Left lung (tissue), 10 donors: ENCODE data around the gene NUDT2. TPM values are rescaled to one million over a fixed set of nuclear protein-coding genes. Genes with fewer than 3 reads are reported as not detected.
"Not testable (repeated sequence)": the region's sequence is repeated elsewhere in the genome, so short reads cannot be mapped to it uniquely, and the experiment has no call there.

Source experiments
- ATAC-seq: fragments of 200-7000 bp; cut with Tn5 transposase; one replicate; pipeline ENCODE4 v1.9.1; 2020; ENCODE audit warnings: moderate library complexity
- DNase-seq, 4 donors: peaks; one replicate each; pipeline ENCODE4 v3.0.0-alpha.2; 2013 to 2020
- H3K27ac ChIP-seq, 2 donors: fragments of 200-600 bp; sonication (generic) in 1 of 2; one replicate each; pipeline versions ENCODE4 v1.5.0 to v1.8.0; 2020 to 2021
- H3K27me3 ChIP-seq, 2 donors: fragments of 200-600 bp; sonication (generic) in 1 of 2; one replicate each; pipeline versions ENCODE4 v1.5.0 to v1.8.0; 2020 to 2021
- H3K36me3 ChIP-seq, 2 donors: fragments of 200-600 bp; sonication (generic) in 1 of 2; one replicate each; pipeline versions ENCODE4 v1.5.0 to v1.8.0; 2020 to 2021
- H3K4me1 ChIP-seq, 2 donors: fragments of 200-600 bp; one replicate each; pipeline ENCODE4 v1.8.0; 2021
- H3K4me3 ChIP-seq, 2 donors: fragments of 200-600 bp; sonication (generic) in 1 of 2; one replicate each; pipeline versions ENCODE4 v1.5.0 to v1.8.0; 2020 to 2021; ENCODE audit warnings: mild to moderate bottlenecking in 1 of 2
- H3K9me3 ChIP-seq, 2 donors: fragments of 200-600 bp; sonication (generic) in 1 of 2; one replicate each; pipeline versions ENCODE4 v1.5.0 to v1.8.0; 2020 to 2021
- CTCF ChIP-seq, 2 donors: fragments of 200-600 bp; sonication (generic) in 1 of 2; IDR thresholded peaks; one replicate each; pipeline versions ENCODE4 v1.5.0 to v1.8.0; 2021; ENCODE audit warnings: antibody characterized with exemption in 2 of 2
- intact Hi-C, 2 donors: fragments of 100-400 bp; cut with DNase I; formaldehyde crosslinking; loops; one replicate each; pipeline versions ENCODE4 v1.11.2 to v1.14.2; 2022
- polyA plus RNA-seq, 6 donors: library from polyadenylated mRNA; unstranded; fragments of 120-200 nt; gene quantifications; one replicate each; pipeline ENCODE4 v1.2.1, GENCODE V29; 2013; ENCODE audit not compliant: insufficient read length in 6 of 6
- total RNA-seq, 2 donors: library from RNA; stranded (reverse); fragmentation: NEBNext Ultra II Directional; extraction: Animal tissue kit (Norgen Biotek cat#: 25700); gene quantifications; one replicate each; pipeline ENCODE4 v1.2.1, GENCODE V29; 2021
- donor health status: DM: no; HTN: yes; CAD: no.
- donor health status: DM: no; HTN: no; CAD: no.

Gene NUDT2
- total and polyA plus RNA-seq, 8 donors = 10.3 to 25.6 (median 22.1) TPM

- Histone ChIP-seq H3K27ac (no peak overlapping the region), H3K4me3 (no peak overlapping the region), H3K9me3 (no peaks in the 10 kb centered on the region), H3K4me1 (no peaks in the 10 kb centered on the region), H3K27me3 (peaks cover 0 to 2% of the 10 kb centered on the region in 2 donors), H3K36me3 (peaks cover 0 to 11% of the 10 kb centered on the region in 2 donors)
- ATAC-seq (no peak), DNase-seq (no peak)
- no peak for TF ChIP-seq CTCF (IDR thresholded peaks at IDR 0.05)
- intact Hi-C loops = no loop called here
Measured at GRCh38 chr9:34366365-34366764, 37.0 kb downstream of the NUDT2 start.

GRCh38 chr9:34367751-34368410, 38.5 kb downstream of the NUDT2 start:
- Histone ChIP-seq H3K27me3 (peaks cover 0 to 15% of the 10 kb centered on the region in 2 donors), H3K36me3 (peaks cover 0 to 22% of the 10 kb centered on the region in 2 donors)
- H3K9me3 ChIP-seq, H3K4me1 ChIP-seq, ATAC-seq, H3K4me3 ChIP-seq, DNase-seq, intact Hi-C loops, H3K27ac ChIP-seq: not testable (repeated sequence)

- intact Hi-C loops, ATAC-seq, H3K27ac ChIP-seq: not testable (repeated sequence)
Measured at GRCh38 chr9:34368796-34369195, 39.4 kb downstream of the NUDT2 start.

GRCh38 chr9:34369636-34370035, 40.3 kb downstream of the NUDT2 start:
- no peak for ATAC-seq

More at GRCh38 chr9:34368796-34369195, 39.4 kb downstream of the NUDT2 start:
- DNase-seq, H3K4me3 ChIP-seq, H3K4me1 ChIP-seq, H3K9me3 ChIP-seq: not testable (repeated sequence)
- Histone ChIP-seq H3K27me3 (peaks cover 0 to 15% of the 10 kb centered on the region in 2 donors), H3K36me3 (peaks cover 0 to 22% of the 10 kb centered on the region in 2 donors)

GRCh38 chr9:34370335-34370969, 41.1 kb downstream of the NUDT2 start:
- no peak overlapping the region for H3K4me3 ChIP-seq
- H3K9me3 ChIP-seq = no peaks in the 10 kb centered on the region
- DNase-seq (no peak), ATAC-seq (no peak)
- intact Hi-C loops = no loop called here
- peaks cover 0 to 5% of the 10 kb centered on the region in 2 donors for H3K4me1 ChIP-seq
- H3K36me3 ChIP-seq = peaks cover 0 to 22% of the 10 kb centered on the region in 2 donors
- no peak overlapping the region for H3K27ac ChIP-seq
- TF ChIP-seq CTCF (IDR thresholded peaks at IDR 0.05) = no peak
- peaks cover 0 to 15% of the 10 kb centered on the region in 2 donors for H3K27me3 ChIP-seq

More at GRCh38 chr9:34369636-34370035, 40.3 kb downstream of the NUDT2 start:
- no peaks in the 10 kb centered on the region for H3K9me3 ChIP-seq
- H3K27me3 ChIP-seq = peaks cover 0 to 15% of the 10 kb centered on the region in 2 donors
- H3K4me1 ChIP-seq = no peaks in the 10 kb centered on the region
- peaks cover 0 to 22% of the 10 kb centered on the region in 2 donors for H3K36me3 ChIP-seq
- no peak for DNase-seq
- intact Hi-C loops = no loop called here
- H3K27ac ChIP-seq = no peak overlapping the region
- no peak for TF ChIP-seq CTCF (IDR thresholded peaks at IDR 0.05)
- H3K4me3 ChIP-seq = no peak overlapping the region
